GM12878 (cell line): ENCODE measurements around the gene PTH2R. TPM values are rescaled to one million over a fixed set of nuclear protein-coding genes. Genes with fewer than 3 reads are reported as not detected.

Source experiments
- BACH1 ChIP-seq: fragments of 450-650 bp; IDR thresholded peaks from 2 replicates; pipeline ENCODE4 v1.6.1; 2017; ENCODE audit warnings: mild to moderate bottlenecking, borderline replicate concordance
- BMI1 ChIP-seq: fragments of 450-650 bp; IDR thresholded peaks from 2 replicates; pipeline ENCODE4 v1.6.1; 2016; ENCODE audit warnings: mild to moderate bottlenecking, moderate library complexity, borderline replicate concordance
- EP300 ChIP-seq, 2 experiments: fragments of 150-350 bp in 1 of 2; IDR thresholded peaks; 2 replicates each; pipeline ENCODE4 v1.6.1; 2011 to 2012; ENCODE audit warnings: low read depth in 2 of 2, low read length in 2 of 2, borderline replicate concordance in 1 of 2, improper control_type of control experiment in 1 of 2, inconsistent platforms in 1 of 2; ENCODE audit not compliant: control insufficient read depth in 1 of 2
- FOS ChIP-seq: IDR thresholded peaks from 3 replicates; pipeline ENCODE4 v1.6.1; 2011; ENCODE audit warnings: borderline replicate concordance; ENCODE audit not compliant: insufficient read length; ENCODE audit errors: extremely low read depth
- FOXM1 ChIP-seq: IDR thresholded peaks from 2 replicates; pipeline ENCODE4 v1.6.1; 2012; ENCODE audit warnings: low read depth, mild to moderate bottlenecking, inconsistent platforms, low read length, moderate library complexity
- HCFC1 ChIP-seq: fragments of 150-350 bp; IDR thresholded peaks from 2 replicates; pipeline ENCODE4 v1.6.1; 2014; ENCODE audit warnings: low read length
- IRF4 ChIP-seq: IDR thresholded peaks from 2 replicates; pipeline ENCODE4 v1.6.1; 2011; ENCODE audit warnings: low read depth, low read length
- JUNB ChIP-seq: IDR thresholded peaks from 2 replicates; pipeline ENCODE4 v1.6.1; 2016; ENCODE audit warnings: antibody characterized with exemption, mild to moderate bottlenecking
- MEF2A ChIP-seq: IDR thresholded peaks from 2 replicates; pipeline ENCODE4 v1.6.1; 2011; ENCODE audit warnings: low read depth, mild to moderate bottlenecking, low read length, moderate library complexity; ENCODE audit not compliant: insufficient read depth
- MTA3 ChIP-seq: IDR thresholded peaks from 2 replicates; pipeline ENCODE4 v1.6.1; 2012; ENCODE audit warnings: low read length, inconsistent platforms, borderline replicate concordance
- MXI1 ChIP-seq: fragments of 150-350 bp; IDR thresholded peaks from 2 replicates; pipeline ENCODE4 v1.6.1; 2011; ENCODE audit warnings: low read depth, mild to moderate bottlenecking, inconsistent platforms, low read length, improper control_type of control experiment
- NBN ChIP-seq: fragments of 450-650 bp; IDR thresholded peaks from 2 replicates; pipeline ENCODE4 v1.6.1; 2016
- NRF1 ChIP-seq: conservative IDR thresholded peaks from 2 replicates; pipeline ENCODE4 v1.6.1; 2011; ENCODE audit warnings: mild to moderate bottlenecking, low read depth, low read length, improper control_type of control experiment
- PML ChIP-seq: IDR thresholded peaks from 2 replicates; pipeline ENCODE4 v1.6.1; 2012; ENCODE audit warnings: low read length, inconsistent platforms
- RCOR1 ChIP-seq: conservative IDR thresholded peaks from 2 replicates; pipeline ENCODE4 v1.6.1; 2012; ENCODE audit warnings: low read depth, low read length, improper control_type of control experiment
- RFX5 ChIP-seq: IDR thresholded peaks from 2 replicates; pipeline ENCODE4 v1.6.1; 2011; ENCODE audit warnings: low read depth, low read length, improper control_type of control experiment
- TCF3 ChIP-seq: IDR thresholded peaks from 2 replicates; pipeline ENCODE4 v1.6.1; 2012; ENCODE audit warnings: low read depth, mild to moderate bottlenecking, low read length, borderline replicate concordance; ENCODE audit not compliant: insufficient read depth
- YBX1 ChIP-seq: fragments of 450-650 bp; IDR thresholded peaks from 2 replicates; pipeline ENCODE4 v1.6.1; 2016; ENCODE audit warnings: antibody characterized with exemption
- ZNF384 ChIP-seq: IDR thresholded peaks from 2 replicates; pipeline ENCODE4 v1.6.1; 2012; ENCODE audit warnings: low read depth, mild to moderate bottlenecking, low read length, improper control_type of control experiment, borderline replicate concordance
- ZSCAN29 ChIP-seq: fragments of 450-650 bp; IDR thresholded peaks from 2 replicates; pipeline ENCODE4 v1.6.1; 2017; ENCODE audit warnings: mild to moderate bottlenecking, moderate library complexity
- polyA plus RNA-seq, 11 experiments: library from polyadenylated mRNA; depleted of rRNA in 4 of 11; unstranded in 6 of 11; stranded (reverse) in 5 of 11; fragments of >200 nt; fragmentation: Nextera tagmentation in 4 of 11; fragmentation: Illumina TruSeq in 1 of 11; extraction: Ambion mirVana in 4 of 11; extraction: Trizol in 1 of 11; gene quantifications; 1 replicate in 1 of 11; 2 replicates in 10 of 11; pipeline versions ENCODE4 v1.2.1 to v1.2.3, GENCODE V29; 2011 to 2016; ENCODE audit warnings: inconsistent platforms in 2 of 11, missing spikeins in 2 of 11, low read depth in 1 of 11
- total RNA-seq, 4 experiments: library from RNA; depleted of rRNA in 3 of 4; stranded (reverse); fragments of >200 nt in 3 of 4; fragmentation: Illumina TruSeq in 1 of 4; extraction: Trizol in 1 of 4; gene quantifications; 2 replicates each; pipeline versions ENCODE4 v1.2.1 to v1.2.3, GENCODE V29; 2013 to 2021
- TF ChIP-seq, protein P1 (sequence below): IDR thresholded peaks from 2 replicates; pipeline ENCODE4 v1.6.1; 2011; ENCODE audit warnings: borderline replicate concordance, low read depth, mild to moderate bottlenecking, moderate library complexity, mixed read lengths, low read length; ENCODE audit not compliant: insufficient read depth; ENCODE audit errors: extremely low read length
- TF ChIP-seq, protein P2 (sequence below): fragments of 450-650 bp; IDR thresholded peaks from 2 replicates; pipeline ENCODE4 v1.6.1; 2016; ENCODE audit warnings: mild to moderate bottlenecking
- TF ChIP-seq, protein P3 (sequence below): fragments of 450-650 bp; formaldehyde crosslinking; IDR thresholded peaks from 2 replicates; pipeline ENCODE4 v1.5.0; 2022; ENCODE audit warnings: mild to moderate bottlenecking, missing genetic modification characterization
- TF ChIP-seq, protein P4 (sequence below): fragments of 450-650 bp; IDR thresholded peaks from 2 replicates; pipeline ENCODE4 v1.6.1; 2017; ENCODE audit warnings: mild to moderate bottlenecking, low read depth, inconsistent platforms; ENCODE audit not compliant: poor library complexity, severe bottlenecking

PTH2R gene
- total and polyA plus RNA-seq, 10 of the 15 experiments (the other 5 are each of a cell fraction or from before 2014, with no cell fraction given): 0.01 to 0.06 (median 0.03) TPM; not detected in 7

DNA sequence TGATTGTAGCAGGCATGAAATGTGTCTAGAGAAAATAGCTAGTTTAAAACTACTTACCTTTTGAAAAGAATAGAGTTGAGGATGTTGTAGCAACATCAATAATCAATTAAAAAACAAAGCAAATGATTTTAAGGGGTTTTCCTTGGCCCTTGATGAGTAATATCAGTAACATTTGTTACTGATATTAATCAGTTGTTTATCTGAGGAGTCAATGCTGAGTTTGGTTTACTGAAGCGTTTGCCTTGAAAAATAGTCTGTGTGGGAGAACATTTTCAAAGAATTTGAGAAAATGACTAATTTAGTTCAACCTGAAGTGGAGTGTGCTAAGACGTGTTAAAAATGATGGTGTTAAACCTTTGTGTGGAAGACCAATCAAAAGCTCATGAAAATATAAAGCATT, 9.3 kb downstream of the PTH2R start (continued):
- TF ChIP-seq MXI1 (no peak), FOS (no peak), ZSCAN29 (no peak), RFX5 (no peak), NRF1 (no peak), MTA3 (peak; percentile 41; the same call in 1 of the 2 replicates), FOXM1 (peak; percentile 72; the same call in 1 of the 2 replicates), ZNF384 (no peak), BMI1 (peak; percentile 40; the same call in 1 of the 2 replicates), IRF4 (peak; percentile 79; the same call in 1 of the 2 replicates), TCF3 (no peak), YBX1 (no peak), PML (no peak), EP300 (IDR thresholded peaks at IDR 0.05; ENCODE audit: borderline replicate concordance in 1 of 2, control insufficient read depth in 1 of 2, low read depth in 2 of 2, low read length in 2 of 2) (peak; percentile 16 to 42; a peak in 1 of 4 replicates), NBN (no peak), HCFC1 (no peak), JUNB (peak; percentile 95), MEF2A (0 out of 2 replicates have a peak, but pooled peaks have one; percentile 36), RCOR1 (no peak), BACH1 (0 out of 2 replicates have a peak, but pooled peaks have one; percentile 26)
- TF ChIP-seq, protein P1, sequence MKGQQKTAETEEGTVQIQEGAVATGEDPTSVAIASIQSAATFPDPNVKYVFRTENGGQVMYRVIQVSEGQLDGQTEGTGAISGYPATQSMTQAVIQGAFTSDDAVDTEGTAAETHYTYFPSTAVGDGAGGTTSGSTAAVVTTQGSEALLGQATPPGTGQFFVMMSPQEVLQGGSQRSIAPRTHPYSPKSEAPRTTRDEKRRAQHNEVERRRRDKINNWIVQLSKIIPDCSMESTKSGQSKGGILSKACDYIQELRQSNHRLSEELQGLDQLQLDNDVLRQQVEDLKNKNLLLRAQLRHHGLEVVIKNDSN: no peak
- TF ChIP-seq, protein P2, sequence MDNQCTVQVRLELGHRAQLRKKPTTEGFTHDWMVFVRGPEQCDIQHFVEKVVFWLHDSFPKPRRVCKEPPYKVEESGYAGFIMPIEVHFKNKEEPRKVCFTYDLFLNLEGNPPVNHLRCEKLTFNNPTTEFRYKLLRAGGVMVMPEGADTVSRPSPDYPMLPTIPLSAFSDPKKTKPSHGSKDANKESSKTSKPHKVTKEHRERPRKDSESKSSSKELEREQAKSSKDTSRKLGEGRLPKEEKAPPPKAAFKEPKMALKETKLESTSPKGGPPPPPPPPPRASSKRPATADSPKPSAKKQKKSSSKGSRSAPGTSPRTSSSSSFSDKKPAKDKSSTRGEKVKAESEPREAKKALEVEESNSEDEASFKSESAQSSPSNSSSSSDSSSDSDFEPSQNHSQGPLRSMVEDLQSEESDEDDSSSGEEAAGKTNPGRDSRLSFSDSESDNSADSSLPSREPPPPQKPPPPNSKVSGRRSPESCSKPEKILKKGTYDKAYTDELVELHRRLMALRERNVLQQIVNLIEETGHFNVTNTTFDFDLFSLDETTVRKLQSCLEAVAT: no peak
- TF ChIP-seq, protein P3, sequence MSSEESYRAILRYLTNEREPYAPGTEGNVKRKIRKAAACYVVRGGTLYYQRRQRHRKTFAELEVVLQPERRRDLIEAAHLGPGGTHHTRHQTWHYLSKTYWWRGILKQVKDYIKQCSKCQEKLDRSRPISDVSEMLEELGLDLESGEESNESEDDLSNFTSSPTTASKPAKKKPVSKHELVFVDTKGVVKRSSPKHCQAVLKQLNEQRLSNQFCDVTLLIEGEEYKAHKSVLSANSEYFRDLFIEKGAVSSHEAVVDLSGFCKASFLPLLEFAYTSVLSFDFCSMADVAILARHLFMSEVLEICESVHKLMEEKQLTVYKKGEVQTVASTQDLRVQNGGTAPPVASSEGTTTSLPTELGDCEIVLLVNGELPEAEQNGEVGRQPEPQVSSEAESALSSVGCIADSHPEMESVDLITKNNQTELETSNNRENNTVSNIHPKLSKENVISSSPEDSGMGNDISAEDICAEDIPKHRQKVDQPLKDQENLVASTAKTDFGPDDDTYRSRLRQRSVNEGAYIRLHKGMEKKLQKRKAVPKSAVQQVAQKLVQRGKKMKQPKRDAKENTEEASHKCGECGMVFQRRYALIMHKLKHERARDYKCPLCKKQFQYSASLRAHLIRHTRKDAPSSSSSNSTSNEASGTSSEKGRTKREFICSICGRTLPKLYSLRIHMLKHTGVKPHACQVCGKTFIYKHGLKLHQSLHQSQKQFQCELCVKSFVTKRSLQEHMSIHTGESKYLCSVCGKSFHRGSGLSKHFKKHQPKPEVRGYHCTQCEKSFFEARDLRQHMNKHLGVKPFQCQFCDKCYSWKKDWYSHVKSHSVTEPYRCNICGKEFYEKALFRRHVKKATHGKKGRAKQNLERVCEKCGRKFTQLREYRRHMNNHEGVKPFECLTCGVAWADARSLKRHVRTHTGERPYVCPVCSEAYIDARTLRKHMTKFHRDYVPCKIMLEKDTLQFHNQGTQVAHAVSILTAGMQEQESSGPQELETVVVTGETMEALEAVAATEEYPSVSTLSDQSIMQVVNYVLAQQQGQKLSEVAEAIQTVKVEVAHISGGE (CRISPR knock-in tag): no peak
- TF ChIP-seq, protein P4, sequence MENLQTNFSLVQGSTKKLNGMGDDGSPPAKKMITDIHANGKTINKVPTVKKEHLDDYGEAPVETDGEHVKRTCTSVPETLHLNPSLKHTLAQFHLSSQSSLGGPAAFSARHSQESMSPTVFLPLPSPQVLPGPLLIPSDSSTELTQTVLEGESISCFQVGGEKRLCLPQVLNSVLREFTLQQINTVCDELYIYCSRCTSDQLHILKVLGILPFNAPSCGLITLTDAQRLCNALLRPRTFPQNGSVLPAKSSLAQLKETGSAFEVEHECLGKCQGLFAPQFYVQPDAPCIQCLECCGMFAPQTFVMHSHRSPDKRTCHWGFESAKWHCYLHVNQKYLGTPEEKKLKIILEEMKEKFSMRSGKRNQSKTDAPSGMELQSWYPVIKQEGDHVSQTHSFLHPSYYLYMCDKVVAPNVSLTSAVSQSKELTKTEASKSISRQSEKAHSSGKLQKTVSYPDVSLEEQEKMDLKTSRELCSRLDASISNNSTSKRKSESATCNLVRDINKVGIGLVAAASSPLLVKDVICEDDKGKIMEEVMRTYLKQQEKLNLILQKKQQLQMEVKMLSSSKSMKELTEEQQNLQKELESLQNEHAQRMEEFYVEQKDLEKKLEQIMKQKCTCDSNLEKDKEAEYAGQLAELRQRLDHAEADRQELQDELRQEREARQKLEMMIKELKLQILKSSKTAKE: peak; percentile 30
